AML-193 (cell line): ENCODE results near the gene ARHGEF33.

ENCODE experiments used
- DNase-seq, 2 experiments: peaks; one replicate each; lab custom pipeline; 2025; lab: John Stamatoyannopoulos, UW

ARHGEF33 gene

GRCh38 chr2:38959938-38960608 lies 70.4 kb downstream of the ARHGEF33 start:
- DNase-seq, result no peak

DNA sequence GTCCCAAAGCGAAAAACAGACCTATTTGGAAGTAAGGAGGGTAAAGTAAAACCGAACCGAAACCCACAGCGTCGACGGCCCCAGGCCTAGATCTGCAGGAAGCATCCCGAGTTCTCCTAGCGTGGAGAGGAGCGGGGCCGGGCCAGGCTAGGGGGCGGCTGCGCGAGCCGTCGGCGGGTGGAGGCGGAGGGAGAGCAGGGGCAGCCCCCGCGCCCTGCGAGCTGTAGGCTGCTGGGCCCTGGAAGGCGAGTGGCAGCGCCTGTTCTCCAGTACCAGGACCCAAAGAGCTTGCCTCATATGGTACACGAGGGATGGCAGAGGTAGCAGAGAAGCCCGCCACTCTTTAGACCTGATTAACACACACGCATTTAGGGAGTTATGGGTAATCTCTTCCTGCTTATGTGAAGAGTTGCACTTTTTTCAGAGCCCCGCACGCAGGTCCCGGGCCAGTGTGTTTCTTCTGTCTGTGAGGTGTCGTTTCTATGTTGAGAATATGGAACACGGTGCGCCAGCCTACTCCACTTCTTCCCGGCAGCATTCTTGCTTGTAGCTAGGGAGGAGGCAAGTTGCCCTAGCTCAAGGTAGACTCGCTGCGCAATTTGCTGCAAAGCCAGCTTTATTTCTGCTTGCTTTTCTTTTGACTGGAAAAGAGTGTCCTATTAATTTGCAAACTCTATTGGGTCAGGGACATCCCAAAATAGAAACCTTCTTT lies 71.1 kb downstream of the ARHGEF33 start:
- no peak for DNase-seq

GRCh38 chr2:38966006-38966405 lies 76.3 kb downstream of the ARHGEF33 start:
- DNase-seq, result no peak

DNA sequence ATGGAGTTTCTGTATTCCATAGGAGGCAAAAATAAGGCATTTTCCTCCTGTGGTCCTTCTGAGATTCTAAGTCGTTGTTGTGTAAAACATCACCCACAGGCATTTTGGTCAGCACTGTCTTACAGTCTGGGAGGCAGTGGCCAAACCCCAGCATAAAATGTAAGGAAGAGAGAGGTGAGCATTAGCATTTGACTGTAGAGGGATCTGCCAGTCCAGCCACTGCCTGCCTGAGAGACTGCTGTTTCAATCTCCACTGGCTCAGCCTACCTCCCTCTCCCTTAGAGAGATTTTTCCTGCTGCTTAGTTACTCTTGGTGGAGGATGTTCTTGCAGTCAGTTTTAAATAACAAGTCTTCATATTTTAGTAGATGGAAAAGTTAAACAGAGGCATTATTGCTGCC lies 77.0 kb downstream of the ARHGEF33 start:
- no peak for DNase-seq

GRCh38 chr2:38968021-38968420 lies 78.3 kb downstream of the ARHGEF33 start:
- no peak for DNase-seq

DNA sequence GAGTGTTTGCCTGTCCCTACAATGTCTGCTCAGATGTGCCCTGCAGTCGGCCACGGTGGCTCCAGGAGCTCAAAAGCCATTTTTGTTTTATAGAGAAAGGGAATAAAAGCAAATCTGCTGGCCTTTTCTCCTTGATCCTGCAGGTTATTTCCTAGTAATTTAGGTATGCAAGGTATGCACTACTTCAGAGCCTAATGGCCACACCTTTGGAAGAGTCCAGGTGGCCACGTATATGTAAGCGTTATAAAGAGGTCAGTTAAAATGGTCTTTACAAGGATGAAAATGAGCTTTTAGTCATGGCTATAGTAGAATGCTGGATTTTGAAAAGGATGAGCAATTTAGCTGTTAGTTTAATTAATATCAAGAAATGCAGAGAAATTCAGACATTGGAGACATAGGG lies 81.7 kb downstream of the ARHGEF33 start:
- no peak for DNase-seq

DNA sequence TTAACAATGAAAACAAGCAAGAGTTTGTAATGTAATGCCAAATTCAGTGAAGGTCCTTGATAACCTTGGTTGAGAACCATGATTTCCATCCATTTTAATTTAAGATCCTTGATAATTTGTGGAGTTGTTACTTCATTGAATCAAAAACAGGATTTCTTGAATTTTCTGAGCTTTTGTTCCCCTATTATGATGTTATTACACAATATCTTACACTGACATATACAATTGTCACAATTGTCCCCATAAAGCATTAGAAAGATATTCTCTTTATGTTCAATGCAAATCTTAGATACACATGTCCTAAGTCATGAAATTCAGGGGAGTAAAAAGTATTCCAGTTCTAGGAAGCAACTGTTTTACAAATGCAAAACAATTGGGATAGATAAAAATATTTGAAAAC lies 83.6 kb downstream of the ARHGEF33 start:
- no peak for DNase-seq

DNA sequence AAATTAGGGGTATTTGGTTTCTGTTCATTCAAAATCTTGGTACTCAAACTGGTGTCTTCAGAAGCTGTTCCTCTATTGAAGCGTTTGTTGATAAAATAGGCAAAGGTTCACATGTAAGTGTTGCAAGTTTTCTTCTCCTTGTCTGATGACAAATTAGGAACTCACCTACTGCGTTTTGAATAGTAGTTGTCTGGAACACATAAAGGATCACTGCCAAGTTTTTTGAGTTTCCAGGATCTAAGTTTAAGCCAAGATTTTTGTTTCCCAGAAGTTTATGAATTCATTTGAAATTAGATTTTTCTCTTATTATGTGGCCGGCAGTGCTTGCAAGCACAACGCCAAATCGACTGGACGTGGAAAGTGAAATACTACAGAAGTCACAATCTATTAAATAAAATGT lies 85.4 kb downstream of the ARHGEF33 start:
- no peak for DNase-seq

DNA sequence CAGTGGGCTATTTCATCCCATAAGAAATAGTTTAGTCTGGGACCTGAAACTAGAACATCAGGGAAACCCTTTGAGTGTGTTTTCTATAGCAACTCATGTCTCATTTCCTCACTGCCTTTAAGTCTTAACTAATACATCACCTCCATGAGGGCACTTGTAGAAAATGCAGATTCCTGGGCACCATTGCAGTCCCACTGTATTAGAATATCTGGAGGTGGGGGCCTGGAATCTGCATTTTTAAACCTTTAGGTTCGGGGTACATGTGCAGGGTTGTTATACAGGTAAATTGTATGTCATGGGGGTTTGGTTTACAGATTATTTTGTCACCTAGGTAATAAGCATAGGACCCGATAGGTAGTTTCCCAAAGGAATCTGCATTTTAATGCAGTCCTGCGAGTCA lies 87.4 kb downstream of the ARHGEF33 start:
- no peak for DNase-seq

GRCh38 chr2:38978296-38978903 lies 88.7 kb downstream of the ARHGEF33 start:
- DNase-seq, result no peak

GRCh38 chr2:38978908-38979307 lies 89.2 kb downstream of the ARHGEF33 start:
- no peak for DNase-seq

DNA sequence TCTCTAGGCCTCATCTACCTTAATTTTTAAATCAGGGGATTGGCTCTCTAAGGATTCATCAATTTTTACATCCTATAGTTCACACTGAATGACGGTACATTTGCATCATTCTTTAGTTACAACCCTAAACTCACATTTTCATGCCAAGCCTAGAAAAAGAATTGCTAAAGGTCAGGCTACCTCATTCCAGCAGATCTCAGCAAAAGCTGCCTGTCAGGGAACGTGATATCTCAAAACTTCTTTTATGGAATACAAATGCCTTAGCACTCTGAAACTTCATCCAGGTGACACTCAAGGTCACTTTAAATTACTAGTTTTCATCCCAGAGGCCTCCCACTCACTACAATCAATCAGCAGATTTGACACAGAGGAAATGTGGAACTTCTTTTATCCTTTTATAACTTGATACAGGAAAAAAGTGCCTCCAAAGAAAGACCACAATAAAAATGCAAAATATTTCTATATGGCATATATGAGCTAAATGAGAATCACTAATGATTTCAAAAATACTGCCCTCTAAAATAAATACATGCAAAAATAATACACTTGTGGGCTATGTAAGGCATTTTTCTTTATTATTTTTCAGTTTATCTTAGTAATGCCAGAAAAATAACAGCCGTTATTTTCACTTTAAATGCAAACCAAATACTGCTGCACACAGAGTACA lies 91.5 kb downstream of the ARHGEF33 start:
- no peak for DNase-seq

DNA sequence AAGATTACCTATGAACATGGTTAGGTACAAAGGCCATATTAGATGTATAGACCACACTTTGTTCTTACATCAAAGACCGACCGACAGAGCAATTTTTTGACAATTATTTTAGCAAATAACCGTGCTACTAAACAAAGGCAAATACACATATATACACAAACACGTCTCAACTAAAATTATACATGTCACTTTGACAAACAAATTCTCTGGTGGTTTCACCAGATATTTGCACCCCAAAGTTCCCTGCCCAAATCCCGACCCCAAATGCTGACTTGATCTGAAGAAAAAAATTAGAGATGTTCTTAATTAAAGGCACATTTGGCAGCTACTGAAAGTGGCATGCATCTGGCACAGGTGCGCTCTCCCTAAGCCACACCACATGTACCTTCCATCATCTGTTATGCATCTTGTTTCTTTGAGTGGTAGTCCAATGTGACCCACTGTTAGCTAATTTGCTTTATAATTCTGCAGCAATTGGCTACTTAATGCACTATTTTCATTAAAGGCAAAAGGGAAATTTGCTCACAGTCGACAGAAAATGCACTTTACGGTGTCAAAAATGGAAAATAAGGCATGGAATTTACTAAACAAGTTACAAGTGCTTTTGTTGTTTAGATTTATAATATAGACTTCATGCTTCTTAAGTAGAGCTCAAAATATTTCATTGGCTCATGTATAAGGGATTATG lies 92.1 kb downstream of the ARHGEF33 start:
- DNase-seq, result no peak

GRCh38 chr2:38982498-38982897 lies 92.8 kb downstream of the ARHGEF33 start:
- no peak for DNase-seq

DNA sequence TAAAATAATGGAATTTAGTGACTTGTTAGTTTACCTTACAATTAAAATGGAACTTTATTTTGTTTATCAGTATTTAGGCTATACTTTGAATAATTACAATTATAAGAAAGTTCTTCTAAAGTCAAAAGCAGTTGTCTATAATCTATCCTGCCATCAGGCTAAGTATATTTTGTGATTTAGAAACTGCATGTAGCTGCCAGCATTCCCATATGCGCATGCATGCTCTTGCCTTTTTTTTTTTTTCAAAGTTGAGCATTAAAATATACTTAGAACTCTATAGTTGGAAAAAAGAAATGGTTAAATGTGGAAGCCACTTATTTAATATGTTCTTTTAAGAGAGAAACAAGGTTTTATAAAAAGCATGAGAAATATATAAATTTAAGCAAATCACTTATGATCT lies 99.0 kb downstream of the ARHGEF33 start:
- no peak for DNase-seq

- DNase-seq, result no peak
Measured at GRCh38 chr2:38991899-38992298, 102.2 kb downstream of the ARHGEF33 start.

- DNase-seq, result no peak
Measured at GRCh38 chr2:38997781-38998180, 108.1 kb downstream of the ARHGEF33 start.

DNA sequence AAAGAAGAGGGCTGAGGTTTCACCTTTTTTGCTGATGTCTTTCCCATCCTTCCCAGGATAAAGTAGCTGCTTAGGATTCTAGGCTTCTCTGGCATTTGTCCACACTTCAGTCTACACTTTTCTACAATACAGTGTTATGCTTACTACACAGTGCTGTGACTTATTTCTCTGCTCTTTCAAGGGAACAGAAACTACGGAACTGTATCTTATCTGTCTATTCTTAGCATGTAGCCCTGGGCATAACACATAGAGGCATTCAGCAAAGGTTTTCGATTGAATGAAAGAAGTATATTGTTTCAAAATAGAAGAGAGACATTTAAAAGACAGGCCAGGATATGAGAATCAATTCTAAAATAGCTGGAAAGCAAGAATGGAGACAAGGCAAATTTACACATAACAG lies 110.9 kb downstream of the ARHGEF33 start:
- no peak for DNase-seq

- DNase-seq, result no peak
Measured at GRCh38 chr2:39007875-39008504, 118.3 kb downstream of the ARHGEF33 start.

DNA sequence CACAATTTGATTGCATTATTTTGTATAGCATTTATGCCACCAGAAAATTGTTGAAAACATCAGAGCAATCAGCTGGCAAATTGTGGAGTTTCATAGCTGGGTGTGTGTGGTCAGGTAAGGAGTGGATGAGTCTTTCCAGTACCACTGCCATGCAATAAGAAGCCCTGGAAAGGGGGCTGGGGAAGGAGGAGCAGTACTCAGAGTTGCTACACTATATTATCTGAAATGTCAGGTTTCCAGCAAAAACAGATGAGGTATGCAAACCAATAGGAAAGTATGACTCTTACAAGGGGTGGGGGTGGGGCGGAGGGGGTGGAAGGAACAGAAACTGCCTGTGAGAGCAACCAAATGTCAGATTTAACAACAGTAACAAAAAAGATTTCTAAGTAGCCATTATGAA lies 119.0 kb downstream of the ARHGEF33 start:
- DNase-seq, result no peak

- no peak for DNase-seq
Measured at GRCh38 chr2:39013871-39014270, 124.2 kb downstream of the ARHGEF33 start.

GRCh38 chr2:39015424-39015823 lies 125.7 kb downstream of the ARHGEF33 start:
- no peak for DNase-seq
